Amniotic stem cell (primary cell): ENCODE measurements around the gene DAB2IP.
"Not testable (repeated sequence)": the region's sequence is repeated elsewhere in the genome, so short reads cannot be mapped to it uniquely, and the experiment has no call there.

Experiments
- DNase-seq: peaks from one replicate; lab custom pipeline; 2025; lab: John Stamatoyannopoulos, UW

Gene DAB2IP

GRCh38 chr9:121651295-121652020 lies at the start of gene DAB2IP:
Gene DAB2IP (plus strand): TSS chr9:121651634. CDS start chr9:121651776, 142 bp downstream.
- no peak for DNase-seq

- no peak for DNase-seq
Measured at GRCh38 chr9:121603028-121603427, 48.4 kb upstream of the DAB2IP start.

- DNase-seq, result no peak
Measured at GRCh38 chr9:121604242-121604641, 47.2 kb upstream of the DAB2IP start.

- DNase-seq, result no peak
Measured at GRCh38 chr9:121604654-121605053, 46.8 kb upstream of the DAB2IP start.

GRCh38 chr9:121607434-121608167 lies 43.8 kb upstream of the DAB2IP start:
- no peak for DNase-seq

DNA sequence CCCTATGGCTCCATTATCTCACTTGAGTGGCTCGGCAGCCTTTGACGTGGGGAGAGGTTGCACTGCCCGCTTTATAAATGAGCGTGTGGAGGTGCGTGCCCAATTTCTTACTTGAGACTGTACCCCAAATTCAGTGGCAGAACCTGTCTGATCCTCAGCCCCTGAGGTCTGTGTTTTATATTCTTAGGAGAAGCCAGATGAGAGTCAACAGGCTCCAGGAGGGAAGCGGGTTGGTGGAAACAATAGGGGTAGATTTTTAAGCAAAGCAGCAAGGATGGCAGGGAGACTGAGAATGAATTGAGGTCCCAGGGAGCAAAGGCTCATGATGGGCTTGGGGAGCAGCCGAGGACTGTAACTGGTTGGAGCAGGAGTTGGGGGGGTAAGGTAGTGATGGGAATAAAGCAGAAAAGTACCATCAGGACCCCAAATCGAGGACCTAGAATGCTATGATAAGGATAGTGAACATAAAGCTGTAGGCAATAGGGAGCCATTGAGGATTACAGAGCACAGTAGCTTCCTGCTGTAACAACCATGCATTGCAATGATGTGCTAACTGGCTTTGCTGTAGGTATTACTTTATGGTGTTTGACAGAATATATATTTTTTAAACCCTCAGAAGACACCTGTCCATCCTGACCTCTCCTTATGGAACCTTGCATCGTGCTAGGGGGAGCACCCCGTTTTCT lies 43.1 kb upstream of the DAB2IP start:
- DNase-seq, result no peak

- no peak for DNase-seq
Measured at GRCh38 chr9:121609822-121610637, 41.4 kb upstream of the DAB2IP start.

GRCh38 chr9:121610638-121610953 lies 40.8 kb upstream of the DAB2IP start:
- DNase-seq, result no peak

DNA sequence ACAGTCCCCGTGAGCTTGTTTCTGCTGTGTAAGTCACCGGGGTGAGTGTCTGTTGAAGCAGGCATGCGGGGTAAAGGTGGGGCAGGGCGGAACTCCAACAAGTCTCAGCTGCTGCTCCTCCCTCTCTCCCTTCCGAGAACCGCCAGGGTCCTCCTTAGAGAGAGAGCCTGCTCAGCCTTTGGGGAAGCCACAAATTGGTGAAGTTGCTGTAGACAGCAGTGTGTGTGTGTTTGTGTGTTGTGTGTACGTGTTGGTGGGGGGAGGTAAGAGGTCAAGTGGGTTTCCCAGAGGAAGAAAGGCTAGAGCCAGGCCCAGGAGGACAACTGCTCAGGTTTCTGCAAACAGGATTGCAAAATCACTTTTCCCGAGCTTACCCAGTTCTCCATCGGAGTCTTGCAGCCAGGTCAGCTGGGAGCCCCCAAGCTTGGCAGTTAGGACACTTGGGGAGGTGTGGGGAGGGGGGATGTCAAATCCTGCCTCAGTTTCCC lies 38.9 kb upstream of the DAB2IP start:
- DNase-seq, result no peak

GRCh38 chr9:121613009-121613752 lies 38.3 kb upstream of the DAB2IP start:
- no peak for DNase-seq

GRCh38 chr9:121616123-121616755 lies 35.2 kb upstream of the DAB2IP start:
- DNase-seq, result no peak

GRCh38 chr9:121618504-121618903 lies 32.9 kb upstream of the DAB2IP start:
- no peak for DNase-seq

DNA sequence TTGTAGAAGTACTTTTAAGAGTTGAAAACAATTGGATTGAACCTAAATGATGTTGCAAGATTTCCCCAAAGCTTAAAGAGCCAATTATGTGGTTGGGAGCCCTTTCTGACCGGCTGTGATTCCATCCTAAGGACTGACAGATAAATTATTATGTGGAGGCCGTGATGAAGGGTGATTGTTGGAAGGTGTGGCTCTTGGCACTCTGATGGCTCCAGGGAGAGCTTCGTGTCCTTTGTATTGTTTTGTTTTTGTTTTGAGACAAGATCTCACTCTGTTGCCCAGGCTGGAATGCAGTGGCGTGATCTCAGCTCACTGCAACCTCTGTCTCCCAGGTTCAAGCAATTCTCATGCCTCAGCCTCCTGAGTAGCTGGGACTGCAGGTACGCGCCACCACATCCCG lies 32.5 kb upstream of the DAB2IP start:
- not testable (repeated sequence) for DNase-seq

GRCh38 chr9:121619545-121620324 lies 31.7 kb upstream of the DAB2IP start:
- DNase-seq, result no peak

GRCh38 chr9:121620325-121620673 lies 31.1 kb upstream of the DAB2IP start:
- no peak for DNase-seq

DNA sequence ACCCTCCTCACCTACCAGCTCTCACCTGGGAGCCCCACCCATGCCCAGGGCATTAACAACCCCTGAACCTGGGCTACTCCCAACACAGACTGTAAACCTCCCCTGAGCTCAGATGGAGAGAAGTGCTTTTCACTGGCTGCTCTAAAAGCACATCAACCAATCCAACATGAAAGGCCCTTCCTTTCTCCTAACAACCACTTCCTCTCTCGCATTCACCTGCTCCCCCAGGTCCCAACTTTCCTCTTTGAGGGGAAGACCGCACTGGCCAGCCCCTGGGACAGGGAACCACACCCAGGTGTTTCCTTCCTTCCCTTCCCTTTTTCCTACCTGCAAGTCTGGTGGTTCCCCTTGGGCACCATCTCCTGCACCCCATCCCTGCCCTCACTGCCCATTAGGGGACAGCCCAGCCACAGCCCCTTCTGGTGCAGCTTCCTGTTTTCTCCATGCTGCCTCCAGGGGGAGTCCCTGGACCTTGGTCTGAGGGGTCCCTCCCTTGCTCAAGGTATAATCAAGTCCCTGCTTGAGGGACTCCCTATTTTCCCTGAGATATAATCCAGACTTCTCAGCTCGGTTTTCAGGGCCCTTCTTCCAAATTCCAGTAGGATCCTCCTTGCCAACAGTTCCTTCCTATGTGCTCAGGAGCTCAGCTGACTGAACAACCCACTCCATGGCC lies 30.5 kb upstream of the DAB2IP start:
- DNase-seq, result no peak

- no peak for DNase-seq
Measured at GRCh38 chr9:121622387-121623203, 28.8 kb upstream of the DAB2IP start.

DNA sequence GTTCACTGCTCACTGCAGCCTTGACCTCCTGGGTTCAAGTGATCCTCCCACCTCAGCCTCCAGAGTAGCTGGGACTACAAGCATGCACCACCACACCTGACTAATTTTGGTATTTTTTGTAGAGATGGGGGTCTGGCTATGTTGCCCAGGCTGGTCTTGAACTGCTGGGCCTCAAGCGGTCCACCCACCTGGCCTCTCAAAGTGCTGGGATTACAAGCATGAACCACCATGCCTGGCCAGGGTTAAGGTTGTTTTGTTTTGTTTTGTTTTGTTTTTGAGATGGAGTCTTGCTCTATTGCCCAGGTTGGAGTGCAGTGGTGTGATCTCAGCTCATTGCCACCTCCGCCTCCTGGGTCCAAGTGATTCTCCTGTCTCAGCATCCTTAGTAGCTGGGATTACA lies 28.0 kb upstream of the DAB2IP start:
- DNase-seq, result not testable (repeated sequence)

DNA sequence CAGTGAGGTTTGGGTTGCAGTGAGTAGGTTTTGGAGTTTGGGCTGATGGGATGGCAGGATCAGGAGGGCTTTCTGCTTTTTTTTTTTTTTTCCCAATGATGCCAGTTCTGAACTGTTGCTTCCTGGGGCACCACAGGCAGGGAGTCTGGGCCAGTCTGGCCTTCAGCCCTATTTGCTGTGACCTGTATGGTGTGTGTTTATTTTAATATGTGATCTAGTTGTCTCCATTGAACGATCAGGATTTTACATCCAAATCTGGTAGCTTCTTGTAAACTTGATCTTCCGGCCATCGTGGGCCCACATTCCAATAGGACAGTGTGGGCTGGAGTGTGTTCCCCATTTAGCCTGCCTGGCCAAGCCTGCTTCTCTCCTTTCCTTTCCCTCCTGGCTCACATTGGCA lies 25.8 kb upstream of the DAB2IP start:
- no peak for DNase-seq
